ENCODE data around the gene INS. TPM values are rescaled to one million over a fixed set of nuclear protein-coding genes. Genes with fewer than 3 reads are reported as not detected.
A peak's percentile ranks its signal among the peaks of the same experiment; 100 is the strongest.

The INS gene
- total RNA-seq, 6 experiments from 2014 or later = not detected

GRCh38 chr11:2149864-2150847, 10.9 kb downstream of the INS start:
- TF ChIP-seq CTCF (IDR thresholded peaks at IDR 0.05) = peak; percentile 77
- Mint-ChIP-seq H3K4me3 (no peak overlapping the region), H3K9me3 (no peaks in the 10 kb centered on the region), H3K27me3 (ENCODE audit: insufficient read depth) (peaks cover 42% of the 10 kb centered on the region), H3K27ac (no peak overlapping the region), H3K36me3 (ENCODE audit: low read depth) (no peaks in the 10 kb centered on the region), H3K4me1 (ENCODE audit: low read depth) (no peaks in the 10 kb centered on the region)
- peak; percentile 19 for DNase-seq

- H3K27ac Mint-ChIP-seq = no peak overlapping the region
- peaks cover 48% of the 10 kb centered on the region for H3K27me3 Mint-ChIP-seq (ENCODE audit: insufficient read depth)
- H3K4me1 Mint-ChIP-seq (ENCODE audit: low read depth) = no peaks in the 10 kb centered on the region
- H3K4me3 Mint-ChIP-seq = no peak overlapping the region
- no peaks in the 10 kb centered on the region for H3K36me3 Mint-ChIP-seq (ENCODE audit: low read depth)
- DNase-seq = no peak
- no peak for TF ChIP-seq CTCF (IDR thresholded peaks at IDR 0.05)
- no peaks in the 10 kb centered on the region for H3K9me3 Mint-ChIP-seq
Observed at GRCh38 chr11:2149460-2149859, 11.5 kb downstream of the INS start.

GRCh38 chr11:2148595-2148994, 12.4 kb downstream of the INS start:
- H3K4me1 Mint-ChIP-seq (ENCODE audit: low read depth) = no peaks in the 10 kb centered on the region
- H3K4me3 Mint-ChIP-seq = no peak overlapping the region
- no peak for DNase-seq
- no peaks in the 10 kb centered on the region for H3K9me3 Mint-ChIP-seq
- no peaks in the 10 kb centered on the region for H3K36me3 Mint-ChIP-seq (ENCODE audit: low read depth)
- H3K27me3 Mint-ChIP-seq (ENCODE audit: insufficient read depth) = peaks cover 46% of the 10 kb centered on the region
- no peak for TF ChIP-seq CTCF (IDR thresholded peaks at IDR 0.05)
- H3K27ac Mint-ChIP-seq = no peak overlapping the region

GRCh38 chr11:2147391-2147790, 13.6 kb downstream of the INS start:
- Mint-ChIP-seq H3K4me3 (no peak overlapping the region), H3K27ac (no peak overlapping the region), H3K27me3 (ENCODE audit: insufficient read depth) (peaks cover 54% of the 10 kb centered on the region), H3K9me3 (no peaks in the 10 kb centered on the region), H3K4me1 (ENCODE audit: low read depth) (peaks cover 9% of the 10 kb centered on the region), H3K36me3 (ENCODE audit: low read depth) (no peaks in the 10 kb centered on the region)
- no peak for DNase-seq
- TF ChIP-seq CTCF (IDR thresholded peaks at IDR 0.05) = no peak

GRCh38 chr11:2146051-2146450, 15.0 kb downstream of the INS start:
- peaks cover 63% of the 10 kb centered on the region for H3K27me3 Mint-ChIP-seq (ENCODE audit: insufficient read depth)
- DNase-seq = no peak
- no peak overlapping the region for H3K27ac Mint-ChIP-seq
- H3K9me3 Mint-ChIP-seq = no peaks in the 10 kb centered on the region
- H3K36me3 Mint-ChIP-seq (ENCODE audit: low read depth) = no peaks in the 10 kb centered on the region
- no peak for TF ChIP-seq CTCF (IDR thresholded peaks at IDR 0.05)
- H3K4me3 Mint-ChIP-seq = no peak overlapping the region
- H3K4me1 Mint-ChIP-seq (ENCODE audit: low read depth) = peaks cover 15% of the 10 kb centered on the region

Measured in HFFc6 (cell line).